Nucleus accumbens (tissue), 56 donors: ENCODE measurements around the gene GJE1.
"Not testable (repeated sequence)": the region's sequence is repeated elsewhere in the genome, so short reads cannot be mapped to it uniquely, and the experiment has no call there.

Source experiments
- DNase-seq, 56 donors: peaks; one replicate each; lab custom pipeline; 2025; lab: John Stamatoyannopoulos, UW

Gene GJE1, protein sequence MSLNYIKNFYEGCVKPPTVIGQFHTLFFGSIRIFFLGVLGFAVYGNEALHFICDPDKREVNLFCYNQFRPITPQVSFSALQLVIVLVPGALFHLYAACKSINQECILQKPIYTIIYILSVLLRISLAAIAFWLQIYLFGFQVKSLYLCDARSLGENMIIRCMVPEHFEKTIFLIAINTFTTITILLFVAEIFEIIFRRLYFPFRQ

GRCh38 chr6:142132625-142133024, at the start of gene GJE1:
GJE1 (plus strand) TSS chr6:142132925; CDS start chr6:142133159, 234 bp downstream.
- no peak for DNase-seq

DNA sequence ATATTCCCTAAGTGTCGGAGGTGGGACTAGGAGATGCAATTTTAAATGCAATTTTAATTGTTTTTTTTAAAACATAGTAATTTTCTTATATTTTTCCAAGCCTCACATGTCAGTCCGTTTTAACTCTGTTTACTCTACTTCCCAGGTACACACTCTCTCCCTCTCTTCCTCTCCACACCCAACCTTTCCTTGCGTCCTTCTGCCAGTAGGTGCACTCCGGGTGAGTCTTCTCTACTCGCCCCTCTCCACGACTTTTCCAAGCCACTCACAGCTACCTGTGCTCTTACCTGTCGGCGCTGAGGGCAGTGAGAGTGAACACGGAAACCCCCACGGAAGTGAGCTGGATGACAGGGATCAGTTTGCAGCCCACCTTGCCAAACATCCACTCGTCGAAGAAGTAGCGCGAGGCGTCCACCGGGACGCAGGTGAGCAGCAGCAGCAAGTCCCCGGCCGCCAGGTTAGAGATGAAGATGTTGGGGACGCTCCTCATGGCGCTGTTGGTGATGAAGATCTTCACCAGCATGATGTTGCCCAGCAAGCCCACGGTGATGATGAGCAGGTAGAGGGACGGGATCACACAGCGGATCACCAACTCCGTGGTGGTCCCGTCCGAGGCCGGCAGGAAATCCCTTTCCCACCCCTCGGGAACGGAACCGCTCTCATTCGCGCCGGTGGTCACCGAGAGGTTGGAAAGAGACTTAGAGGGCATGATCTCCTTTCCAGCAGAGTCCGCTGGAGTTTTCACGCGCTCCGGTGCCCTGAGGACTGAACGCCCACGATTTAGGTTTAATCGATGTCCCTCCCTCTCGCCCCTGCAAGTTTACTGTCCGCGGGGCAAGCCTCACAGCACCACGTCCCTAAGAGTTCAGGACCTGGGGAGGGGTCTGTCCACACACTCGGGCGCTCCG, 44.5 kb upstream of the GJE1 start:
- DNase-seq = no peak

DNA sequence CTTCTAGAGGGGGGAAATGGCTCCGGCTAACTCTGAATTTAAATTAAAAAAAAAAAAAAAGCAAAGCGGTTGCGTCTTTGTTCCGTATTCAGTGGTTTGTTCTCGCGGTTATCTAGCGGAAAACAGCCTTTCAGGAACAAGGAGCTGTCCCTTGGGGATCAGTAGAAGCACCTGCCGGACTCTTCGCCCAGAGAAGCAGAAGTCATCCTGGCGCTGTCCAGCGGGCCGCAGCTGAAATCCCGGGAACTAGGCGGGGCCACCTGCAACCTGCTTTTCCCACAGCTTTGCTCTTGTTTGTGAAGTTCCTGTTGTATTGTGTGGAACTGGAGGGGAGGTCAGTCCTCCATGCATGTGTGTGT, 43.9 kb upstream of the GJE1 start:
- DNase-seq = no peak

DNA sequence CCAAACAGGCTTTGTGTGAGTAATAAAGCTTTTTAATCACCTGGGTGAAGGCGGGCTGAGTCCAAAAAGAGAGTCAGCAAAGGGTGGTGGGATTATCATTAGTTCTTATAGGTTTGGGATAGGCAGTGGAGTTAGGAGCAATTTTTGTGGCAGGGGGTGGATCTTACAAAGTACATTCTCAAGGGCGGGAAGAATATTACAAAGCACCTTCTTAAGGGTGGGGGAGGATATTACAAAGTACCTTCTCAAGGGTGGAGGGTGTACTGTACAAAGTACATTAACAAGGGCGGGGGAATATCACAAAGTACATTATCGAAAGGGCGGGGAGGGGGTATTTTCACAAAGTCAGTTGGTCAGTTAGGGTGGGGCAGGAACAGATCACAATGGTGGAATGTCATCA, 27.9 kb upstream of the GJE1 start:
- DNase-seq = not testable (repeated sequence)

- not testable (repeated sequence) for DNase-seq
Observed at GRCh38 chr6:142110820-142111219, 21.9 kb upstream of the GJE1 start.

DNA sequence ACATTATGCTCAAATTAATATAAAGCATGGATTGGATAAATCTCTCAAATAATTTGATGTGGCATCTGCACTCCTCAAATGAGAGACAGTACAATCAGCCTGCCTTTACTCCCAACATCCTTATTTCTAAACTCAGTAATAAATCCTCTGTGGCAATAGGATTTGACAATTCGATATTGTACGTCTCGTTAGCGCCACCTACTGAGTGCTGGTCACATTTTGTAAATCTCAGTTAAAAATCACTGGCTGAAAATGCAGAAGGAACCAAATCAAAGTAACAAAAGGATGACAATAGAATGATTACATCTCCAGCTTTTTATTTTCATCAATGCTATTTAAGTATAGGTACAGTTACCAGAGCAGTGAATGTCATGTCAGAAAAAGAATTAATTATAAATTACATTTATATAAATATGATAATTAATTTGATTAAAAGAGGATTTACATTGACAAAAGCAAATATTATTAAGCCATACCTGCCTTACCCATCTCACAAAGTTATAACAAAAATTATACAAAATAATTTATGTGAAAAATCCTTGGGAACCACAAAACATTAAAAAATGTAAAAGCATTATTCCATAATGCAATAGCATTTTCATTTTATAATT, 20.2 kb upstream of the GJE1 start:
- peak in 36 of 56 donors; percentile 1 to 89 (median 30) for DNase-seq

DNA sequence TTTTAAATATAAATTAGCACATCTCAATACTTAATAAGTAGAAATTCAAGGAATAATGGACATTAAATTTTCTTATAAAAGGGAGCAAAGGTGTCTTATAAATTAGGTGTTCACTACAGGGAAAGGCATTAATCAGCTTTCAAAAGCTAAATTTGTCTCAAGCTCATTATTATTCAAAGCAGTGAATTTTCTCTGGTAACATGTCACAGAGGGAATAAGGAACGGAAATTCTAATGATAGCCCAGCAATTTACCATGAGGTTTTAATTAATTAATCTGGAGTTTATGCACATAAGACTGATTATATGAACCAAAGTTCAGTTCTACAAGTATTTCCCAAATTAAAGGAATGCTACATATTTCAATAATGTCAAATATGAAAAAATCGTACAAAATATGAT, 15.4 kb upstream of the GJE1 start:
- no peak for DNase-seq

DNA sequence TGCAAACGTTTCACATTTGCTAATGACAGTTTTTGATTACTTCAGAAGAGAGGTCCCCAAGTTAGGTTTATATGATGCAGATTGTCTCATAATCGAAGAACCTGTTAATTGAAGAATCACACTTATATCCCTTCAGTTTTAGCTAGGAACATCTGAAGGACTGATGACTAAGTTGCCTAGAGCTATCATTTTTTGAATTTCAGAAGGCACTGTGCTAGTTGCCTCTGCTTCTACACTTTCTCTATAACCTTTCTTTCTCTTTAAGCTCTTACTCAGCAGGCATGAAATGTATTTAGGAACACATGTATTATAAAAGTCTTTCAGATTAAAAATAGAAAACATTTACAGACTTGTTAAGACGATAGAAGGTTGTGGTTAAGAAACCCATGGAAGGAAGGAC, 14.4 kb upstream of the GJE1 start:
- no peak for DNase-seq

DNA sequence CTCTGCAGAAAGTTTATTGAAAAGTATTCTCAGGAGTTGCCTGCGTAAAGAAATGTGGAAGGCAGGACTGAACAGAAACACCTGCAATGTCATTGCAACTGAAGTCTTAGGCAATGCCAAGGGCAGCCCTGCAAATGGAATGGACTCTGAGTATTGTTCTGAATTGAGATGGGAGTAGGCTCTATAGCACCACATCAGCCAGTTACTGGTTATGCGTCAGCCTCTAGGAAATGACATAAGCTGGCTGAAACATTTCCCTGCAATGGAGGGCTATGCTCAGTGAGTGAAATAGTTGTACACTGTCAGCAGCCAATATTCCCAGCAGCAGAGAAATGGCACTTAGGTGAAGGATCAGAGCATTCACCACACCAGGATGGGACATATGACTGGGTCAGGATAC, 13.8 kb upstream of the GJE1 start:
- no peak for DNase-seq

- no peak for DNase-seq
Observed at GRCh38 chr6:142121342-142121741, 11.4 kb upstream of the GJE1 start.

DNA sequence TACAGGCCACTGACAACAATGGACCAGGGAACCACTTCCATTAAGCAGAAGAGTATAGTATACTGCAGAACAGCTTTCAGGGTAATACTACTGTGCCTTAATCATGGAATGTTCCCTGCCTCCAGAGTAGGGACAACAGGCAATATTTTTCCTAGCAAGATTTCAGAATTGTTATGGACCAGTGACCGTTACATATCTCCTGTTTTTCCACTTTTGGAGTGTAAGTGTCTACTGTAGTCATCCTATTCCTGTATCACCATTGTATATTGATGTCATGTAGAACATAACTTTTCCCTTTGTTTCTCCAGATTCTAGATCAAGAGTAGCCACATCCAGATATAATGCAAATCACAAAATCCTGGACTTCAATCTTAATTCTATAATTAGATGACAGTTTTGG, 1.9 kb upstream of the GJE1 start:
- no peak for DNase-seq

GRCh38 chr6:142138876-142139275, 6.2 kb downstream of the GJE1 start:
- DNase-seq = no peak

DNA sequence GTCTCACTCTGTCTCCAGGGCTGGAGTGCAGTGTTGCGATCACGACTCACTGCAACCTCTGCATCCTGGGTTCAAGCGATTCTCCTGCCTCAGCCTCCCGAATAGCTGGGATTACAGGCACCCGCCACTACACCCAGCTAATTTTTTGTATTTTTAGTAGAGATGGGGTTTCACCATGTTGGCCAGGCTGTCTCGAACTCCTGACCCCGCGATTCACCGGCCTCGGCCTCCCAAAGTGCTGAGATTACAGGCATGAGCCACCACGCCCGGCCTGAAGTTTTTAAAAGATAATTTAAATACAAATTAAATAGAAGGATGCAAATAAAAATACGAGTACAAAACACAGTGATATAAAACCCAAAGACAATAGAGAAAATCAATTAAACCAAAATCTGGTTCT, 8.8 kb downstream of the GJE1 start:
- not testable (repeated sequence) for DNase-seq

DNA sequence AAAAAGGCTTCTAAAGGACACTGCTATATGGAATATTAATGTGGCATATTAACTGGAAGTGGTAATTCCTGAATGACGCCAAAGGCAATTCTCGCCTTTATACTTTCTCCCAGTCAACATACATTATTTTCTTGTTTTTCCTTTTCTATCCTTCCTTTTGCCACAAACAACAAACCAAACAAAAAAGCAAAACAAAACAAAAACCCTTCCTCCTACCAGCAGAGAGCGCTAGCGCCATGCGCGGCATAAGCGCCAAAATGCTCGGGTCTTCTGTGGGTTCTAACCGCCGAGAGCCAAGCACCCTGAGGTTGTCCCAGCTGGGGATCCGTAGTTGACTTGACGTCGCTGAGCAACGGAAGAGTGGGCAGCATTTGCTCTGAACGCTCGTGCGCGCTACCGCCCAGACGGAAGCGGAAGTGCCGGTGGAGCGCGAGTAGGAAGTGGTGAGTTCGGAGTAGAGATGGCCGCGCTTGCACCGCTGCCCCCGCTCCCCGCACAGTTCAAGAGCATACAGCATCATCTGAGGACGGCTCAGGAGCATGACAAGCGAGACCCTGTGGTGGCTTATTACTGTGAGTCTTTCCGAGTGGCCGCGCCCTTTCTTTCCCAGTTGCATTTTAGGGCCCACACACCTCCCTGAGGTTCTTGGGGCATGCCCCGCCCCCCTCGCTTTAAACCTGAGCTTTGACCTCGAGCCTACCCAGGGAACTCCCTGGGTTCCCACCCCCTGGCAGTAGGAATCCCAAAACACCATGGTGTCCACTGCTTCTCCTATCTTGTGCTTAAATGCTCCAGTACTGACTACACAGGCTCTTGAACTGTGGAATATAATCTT, 14.3 kb downstream of the GJE1 start, which contains the start of the genes NMBR and VTA1:
TSS of gene NMBR (minus strand) at position 295 of the 835 bp plus-strand sequence. CDS start 58,464 bp downstream, outside the sequence.
TSS of gene VTA1 (plus strand) at position 436 of the 835 bp plus-strand sequence. CDS start at position 461, 25 bp downstream.
- peak; percentile 83 to 99 (median 96) for DNase-seq

GRCh38 chr6:142152746-142153145, 20.0 kb downstream of the GJE1 start:
- no peak for DNase-seq

DNA sequence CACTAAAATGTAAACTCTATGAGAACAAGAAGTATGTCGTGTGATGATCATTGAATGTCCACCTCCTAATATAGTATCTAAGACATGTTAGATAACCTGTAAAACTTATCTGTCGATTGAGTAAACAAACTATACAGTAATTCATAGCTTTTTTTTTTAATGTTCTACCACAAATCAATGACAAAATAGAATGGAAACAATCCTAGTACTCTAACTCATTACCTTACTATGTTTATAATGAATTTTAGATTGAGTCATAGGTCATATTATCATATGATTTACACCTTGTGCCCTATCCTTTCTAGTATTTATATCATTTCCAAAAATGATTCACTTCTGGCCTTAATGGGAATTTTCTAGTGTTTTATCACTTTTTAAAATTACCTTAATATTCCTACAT, 20.5 kb downstream of the GJE1 start:
- no peak for DNase-seq

- no peak for DNase-seq
Observed at GRCh38 chr6:142154336-142154735, 21.6 kb downstream of the GJE1 start.

DNA sequence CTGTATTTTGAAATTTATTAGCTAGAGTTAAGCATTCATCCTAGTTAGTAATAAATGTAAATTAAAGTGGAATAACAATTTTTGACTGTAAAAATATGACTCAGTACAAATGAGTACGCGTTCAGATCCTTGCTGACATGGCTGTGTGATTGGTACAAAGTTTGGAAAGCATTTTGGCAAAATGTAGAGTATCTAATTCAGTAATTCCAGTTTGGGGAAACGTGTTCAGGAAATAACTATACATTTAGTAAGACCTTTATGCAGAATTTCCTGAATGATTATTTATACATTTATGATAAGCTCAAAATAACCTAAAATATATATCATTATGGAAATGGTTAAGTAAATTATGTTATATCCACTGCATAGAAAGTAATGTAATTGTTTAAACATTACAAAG, 22.4 kb downstream of the GJE1 start:
- no peak for DNase-seq

GRCh38 chr6:142155895-142156757, 23.4 kb downstream of the GJE1 start:
- DNase-seq = no peak

DNA sequence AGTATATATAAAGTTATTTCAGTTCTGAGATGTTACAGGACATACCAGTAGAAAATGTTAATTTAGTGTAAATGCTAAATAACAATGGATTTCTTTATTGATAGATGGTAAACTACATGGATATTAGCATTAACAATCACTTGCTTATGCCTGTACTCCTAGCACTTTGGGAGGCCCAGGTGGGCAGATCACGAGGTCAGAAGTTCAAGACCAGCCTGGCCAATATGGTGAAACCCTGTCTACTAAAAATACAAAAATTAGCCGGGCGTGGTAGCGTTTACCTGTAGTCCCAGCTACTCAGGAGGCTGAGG, 24.0 kb downstream of the GJE1 start:
- not testable (repeated sequence) for DNase-seq
